DND-41 (cell line): Measurements from ENCODE around the gene PPIF.

Experiments used
- EZH2 ChIP-seq: IDR thresholded peaks from 3 replicates; pipeline ENCODE4 v1.6.1; 2012; ENCODE audit warnings: borderline replicate concordance, low read depth, mild to moderate bottlenecking, moderate library complexity, low read length, inconsistent platforms; ENCODE audit not compliant: severe bottlenecking
- TF ChIP-seq, protein P1 (sequence below): IDR thresholded peaks from 2 replicates; pipeline ENCODE4 v1.5.1; 2012; ENCODE audit warnings: borderline replicate concordance, low read length, moderate library complexity, mild to moderate bottlenecking; ENCODE audit not compliant: poor library complexity, severe bottlenecking; ENCODE audit errors: extremely low read depth

DNA sequence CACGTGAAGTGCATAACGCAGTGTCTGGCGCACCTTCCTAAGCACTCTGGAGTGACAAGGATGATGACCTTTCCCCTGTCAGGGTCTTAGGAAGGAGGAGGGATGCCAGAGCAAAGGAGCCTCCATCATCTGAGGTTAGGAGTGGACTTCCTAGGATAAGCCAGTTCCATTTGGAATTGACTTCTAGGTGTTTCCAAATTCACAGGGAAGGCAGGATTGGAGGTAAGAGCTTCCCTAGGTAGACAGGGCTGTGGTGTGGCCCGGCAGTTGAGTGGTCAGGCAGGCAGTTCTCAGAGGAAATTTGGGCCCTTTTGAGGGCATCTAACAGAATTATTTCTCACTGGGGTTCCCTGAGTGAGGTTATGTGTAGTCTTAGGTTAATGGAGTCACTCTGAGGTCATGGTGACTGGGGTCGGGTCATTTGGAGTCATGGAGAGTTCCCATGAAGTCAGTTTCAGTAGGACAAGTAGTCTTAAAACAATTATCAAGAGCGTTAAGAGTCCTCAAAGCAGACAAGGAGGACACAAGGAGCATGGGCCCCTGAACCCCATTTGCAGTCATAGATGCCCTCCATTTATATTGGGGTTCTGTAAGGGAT lies 8.2 kb downstream of the PPIF start:
- TF ChIP-seq, protein P1, sequence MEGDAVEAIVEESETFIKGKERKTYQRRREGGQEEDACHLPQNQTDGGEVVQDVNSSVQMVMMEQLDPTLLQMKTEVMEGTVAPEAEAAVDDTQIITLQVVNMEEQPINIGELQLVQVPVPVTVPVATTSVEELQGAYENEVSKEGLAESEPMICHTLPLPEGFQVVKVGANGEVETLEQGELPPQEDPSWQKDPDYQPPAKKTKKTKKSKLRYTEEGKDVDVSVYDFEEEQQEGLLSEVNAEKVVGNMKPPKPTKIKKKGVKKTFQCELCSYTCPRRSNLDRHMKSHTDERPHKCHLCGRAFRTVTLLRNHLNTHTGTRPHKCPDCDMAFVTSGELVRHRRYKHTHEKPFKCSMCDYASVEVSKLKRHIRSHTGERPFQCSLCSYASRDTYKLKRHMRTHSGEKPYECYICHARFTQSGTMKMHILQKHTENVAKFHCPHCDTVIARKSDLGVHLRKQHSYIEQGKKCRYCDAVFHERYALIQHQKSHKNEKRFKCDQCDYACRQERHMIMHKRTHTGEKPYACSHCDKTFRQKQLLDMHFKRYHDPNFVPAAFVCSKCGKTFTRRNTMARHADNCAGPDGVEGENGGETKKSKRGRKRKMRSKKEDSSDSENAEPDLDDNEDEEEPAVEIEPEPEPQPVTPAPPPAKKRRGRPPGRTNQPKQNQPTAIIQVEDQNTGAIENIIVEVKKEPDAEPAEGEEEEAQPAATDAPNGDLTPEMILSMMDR: no peak
- no peak for TF ChIP-seq EZH2
